Stimulated activated CD8-positive, alpha-beta memory T cell treated with anti-CD3 and anti-CD28 coated beads, Interleukin-7, amount 100 ng/mL, for 1 hour (primary cell): Measurements from ENCODE around the gene TMEM259.
A peak's percentile ranks its signal among the peaks of the same experiment; 100 is the strongest.
"Not testable (repeated sequence)": the region's sequence is repeated elsewhere in the genome, so short reads cannot be mapped to it uniquely, and the experiment has no call there.

Source experiments
- DNase-seq, 2 donors: peaks; one replicate each; pipeline ENCODE4 v3.0.0-alpha.2; 2020; ENCODE audit warnings: low read depth in 2 of 2

TMEM259 gene

DNA sequence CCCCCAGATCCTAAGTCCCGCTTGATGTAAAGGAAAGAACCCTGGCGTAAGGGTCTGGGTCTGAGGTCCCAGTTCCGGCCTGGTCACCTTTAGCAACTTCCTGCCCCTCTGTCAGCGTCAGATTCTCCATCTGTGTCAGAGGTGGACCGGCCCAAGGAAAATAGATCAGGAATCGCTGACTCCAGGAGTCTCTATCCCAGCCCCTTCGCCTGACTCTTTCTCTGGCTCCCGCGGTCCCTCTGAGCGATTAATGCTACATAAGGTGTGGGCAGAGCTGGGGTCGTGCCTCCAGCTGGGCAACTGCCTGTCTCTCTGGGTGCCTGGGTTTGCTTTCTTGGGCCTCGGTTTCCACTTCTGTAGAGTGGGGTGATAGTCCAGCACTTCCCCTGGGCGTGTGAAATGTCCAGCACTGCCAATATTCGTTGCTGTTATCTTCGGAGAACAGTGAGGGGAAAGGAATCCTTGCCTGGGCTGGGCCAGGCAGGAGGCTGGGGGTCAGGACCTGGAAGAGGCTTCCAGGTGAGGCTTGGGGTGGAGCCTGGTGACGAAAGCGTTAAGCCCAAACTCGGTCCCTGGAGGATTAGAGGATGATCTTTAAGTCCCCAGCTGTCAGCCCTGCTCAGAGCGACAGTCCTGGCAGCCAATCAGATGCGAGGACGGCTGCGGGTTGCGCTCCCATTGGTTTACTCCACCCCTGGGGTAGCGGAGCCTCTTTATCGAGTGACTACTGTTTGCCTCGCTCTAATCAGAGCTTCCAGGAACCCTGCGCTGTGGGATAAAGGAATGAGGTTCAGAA lies 19.8 kb upstream of the TMEM259 start:
- peak; percentile 78 to 80 for DNase-seq

GRCh38 chr19:1039646-1040475 lies 18.9 kb upstream of the TMEM259 start, which contains the start of gene ABCA7:
Gene ABCA7, plus strand, starts transcription at chr19:1040107. Its CDS starts 1,255 bp downstream, at chr19:1041362.
- DNase-seq: peak; percentile 99

DNA sequence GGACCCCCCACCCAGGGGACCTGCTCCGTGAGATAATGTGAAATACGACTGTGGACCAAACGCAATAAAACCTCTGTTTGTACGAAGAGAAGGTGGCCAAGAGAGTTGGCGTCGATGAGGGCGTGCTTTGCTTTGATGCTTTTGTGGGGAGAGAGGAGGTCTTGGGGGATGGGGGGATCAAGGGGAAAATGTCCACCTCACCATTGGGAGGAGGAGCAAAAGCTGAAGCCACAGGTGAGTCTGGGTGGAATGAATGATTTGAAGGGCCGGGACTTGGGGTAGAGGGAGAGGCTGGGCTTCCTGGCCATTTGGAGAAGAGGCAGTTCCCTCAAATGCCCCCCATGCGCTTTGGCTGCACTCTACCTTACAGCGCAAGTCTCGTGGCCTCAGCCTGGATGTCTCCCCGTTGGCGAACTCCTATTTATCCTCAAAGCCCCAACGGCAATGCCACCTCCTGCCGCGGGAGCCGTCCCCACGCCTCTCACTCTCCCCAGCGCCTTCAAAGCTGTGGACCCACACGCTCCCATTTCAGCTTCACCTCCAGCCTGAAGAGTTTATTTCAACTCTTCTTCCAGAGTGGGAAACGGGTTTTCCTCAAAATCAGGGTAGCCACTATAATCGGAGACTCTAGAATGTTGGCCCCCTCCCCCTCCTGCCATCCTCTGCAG lies 18.2 kb upstream of the TMEM259 start:
- no peak for DNase-seq

DNA sequence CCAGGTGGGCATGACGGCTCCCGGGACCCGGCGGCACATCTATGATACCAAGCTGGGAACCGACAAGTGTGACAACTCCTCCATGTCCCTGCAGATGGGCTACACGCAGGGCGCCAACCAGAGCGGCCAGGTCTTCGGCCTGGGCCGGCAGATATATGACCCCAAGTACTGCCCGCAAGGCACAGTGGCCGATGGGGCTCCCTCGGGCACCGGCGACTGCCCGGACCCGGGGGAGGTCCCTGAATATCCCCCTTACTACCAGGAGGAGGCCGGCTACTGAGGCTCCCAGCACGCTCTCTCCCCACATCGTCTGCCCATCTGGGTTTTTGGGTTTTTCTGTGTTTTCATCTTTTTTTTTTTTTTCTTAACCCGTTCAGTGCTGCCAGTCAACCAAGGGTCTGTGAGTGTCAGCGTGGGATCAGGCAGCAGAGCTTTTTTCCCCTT lies 16.7 kb upstream of the TMEM259 start:
- DNase-seq: no peak

GRCh38 chr19:1035998-1036621 lies 15.2 kb upstream of the TMEM259 start:
- DNase-seq: no peak

- DNase-seq: no peak
These were observed 11.4 kb upstream of the TMEM259 start for GRCh38 chr19:1032264-1032867.

DNA sequence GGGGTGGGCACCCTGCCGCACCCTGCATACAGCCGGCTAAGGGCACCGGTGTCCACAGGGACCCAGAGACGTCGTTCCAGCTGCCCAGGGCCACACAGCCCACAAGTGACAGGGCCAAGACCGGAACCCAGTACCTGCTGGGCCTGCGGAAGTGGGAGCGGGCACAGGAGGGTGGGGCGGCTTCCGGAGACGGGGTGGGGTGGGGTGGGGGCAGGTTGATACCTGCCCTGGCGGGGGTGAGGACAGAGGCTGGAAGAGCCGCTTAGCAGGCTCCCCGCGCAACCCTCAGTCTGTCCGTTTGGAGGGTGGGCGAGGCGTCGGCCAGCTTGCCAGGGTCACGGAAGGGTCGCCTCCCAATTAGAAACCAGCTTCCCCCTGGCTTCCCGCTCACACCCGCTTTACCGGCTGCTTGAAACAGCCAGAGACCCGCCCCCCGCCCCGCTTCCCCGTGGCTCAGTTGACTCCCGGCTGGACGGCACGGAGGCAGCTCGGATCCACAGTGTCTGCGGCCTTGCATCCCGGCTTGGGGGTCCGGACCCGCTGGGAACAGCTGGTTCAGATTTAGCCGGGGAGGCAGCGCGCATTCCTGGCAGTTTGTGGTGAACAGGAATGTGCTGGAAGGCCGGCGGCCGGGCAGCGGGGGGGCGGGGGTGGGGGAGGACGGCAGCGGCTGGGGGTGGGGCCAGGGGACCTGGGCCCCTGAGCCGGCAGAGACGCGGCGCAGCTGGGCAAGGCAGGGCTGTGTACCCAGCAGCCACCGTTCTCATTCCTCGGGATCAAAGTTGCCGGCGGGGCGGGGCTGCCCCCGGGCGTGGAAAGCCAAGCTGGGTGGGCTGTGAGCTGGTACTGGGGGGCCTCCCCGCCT lies 7.4 kb upstream of the TMEM259 start:
- no peak for DNase-seq

DNA sequence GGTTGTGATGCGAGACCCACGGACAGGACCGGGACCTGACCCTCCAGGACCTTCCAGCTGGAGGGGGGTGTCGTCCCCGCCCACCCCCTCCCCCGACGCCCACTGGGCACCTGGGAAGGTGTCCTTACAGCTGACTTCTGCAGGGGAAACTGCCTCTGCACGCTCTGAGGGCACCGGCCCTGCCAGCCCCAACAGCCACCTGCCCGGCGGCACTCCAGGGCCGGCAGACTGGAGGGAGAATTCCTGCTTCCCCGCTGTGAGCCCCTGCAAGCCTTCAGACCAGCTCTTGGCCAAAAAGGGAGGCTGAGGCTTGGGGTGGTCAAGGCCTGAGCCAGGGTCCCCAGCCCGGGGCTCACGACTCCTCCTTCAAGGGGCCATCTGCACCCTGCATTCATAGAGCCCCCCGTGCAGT lies 6.7 kb upstream of the TMEM259 start:
- DNase-seq: no peak

GRCh38 chr19:1026783-1027649 lies 6.1 kb upstream of the TMEM259 start:
- no peak for DNase-seq

DNA sequence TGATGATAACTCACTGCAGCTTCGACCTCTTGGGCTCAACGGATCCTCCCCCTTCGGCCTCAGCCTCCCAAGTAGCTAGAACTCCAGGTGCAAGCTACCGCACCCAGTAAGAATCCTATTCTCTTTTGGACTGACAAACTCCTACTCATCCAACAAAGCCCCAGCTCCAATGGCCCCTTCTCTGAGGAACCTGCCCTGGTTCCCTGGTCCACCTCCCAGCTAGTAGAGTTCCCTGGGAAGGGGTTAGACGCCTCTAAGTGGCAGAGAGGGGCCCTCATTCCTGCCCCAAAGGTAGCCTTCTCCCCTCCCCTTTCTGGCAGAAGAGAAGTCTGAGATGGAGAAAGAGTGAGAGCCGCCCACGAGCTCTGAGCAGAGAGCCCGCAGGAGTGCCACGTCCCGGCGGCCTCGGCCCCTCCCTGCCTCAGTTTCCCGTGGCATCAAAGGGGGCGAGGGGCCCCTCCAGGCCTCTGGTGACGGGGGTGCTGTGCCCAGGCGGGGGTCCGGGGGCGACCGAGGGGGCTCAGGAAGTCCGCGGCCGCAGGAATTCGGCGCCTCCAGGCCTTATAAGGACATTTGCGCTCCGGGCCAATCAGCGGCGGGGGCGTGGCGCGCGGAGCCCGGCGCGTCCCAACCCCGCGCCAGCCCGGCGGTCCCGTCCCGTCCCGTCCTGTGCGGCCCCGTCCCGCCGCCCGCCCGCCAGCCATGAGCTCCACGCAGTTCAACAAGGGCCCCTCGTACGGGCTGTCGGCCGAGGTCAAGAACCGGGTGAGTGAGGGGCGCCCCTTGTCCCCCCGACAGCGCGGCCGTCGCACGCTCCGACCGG lies 5.2 kb upstream of the TMEM259 start, which contains the start of gene CNN2:
Gene CNN2, plus strand, starts transcription at position 649 of the 823 bp plus-strand sequence. Its CDS starts 54 bp downstream, at position 703.
- peak in 1 of 2 donors; percentile 49 for DNase-seq

DNA sequence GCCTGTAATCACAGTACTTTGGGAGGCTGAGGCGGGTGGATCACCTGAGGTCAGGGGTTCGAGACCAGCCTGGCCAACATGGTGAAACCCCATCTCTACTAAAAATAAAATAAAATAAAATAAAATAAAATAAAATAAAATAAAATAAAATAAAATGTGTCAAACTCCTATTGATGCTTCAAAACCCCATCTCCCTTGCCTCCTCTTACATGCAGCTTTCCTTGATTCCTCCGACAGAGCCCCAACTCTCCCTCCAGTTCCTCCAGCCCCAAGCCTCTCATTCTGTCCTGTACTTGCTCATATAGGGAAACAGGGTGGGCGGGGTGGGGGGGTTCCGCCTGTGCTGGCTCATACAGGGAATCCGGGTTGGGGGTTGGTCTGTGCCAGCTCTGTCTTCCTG lies 4.2 kb upstream of the TMEM259 start:
- DNase-seq: not testable (repeated sequence)

- DNase-seq: not testable (repeated sequence)
These were observed 2.9 kb upstream of the TMEM259 start for GRCh38 chr19:1023883-1024188.

DNA sequence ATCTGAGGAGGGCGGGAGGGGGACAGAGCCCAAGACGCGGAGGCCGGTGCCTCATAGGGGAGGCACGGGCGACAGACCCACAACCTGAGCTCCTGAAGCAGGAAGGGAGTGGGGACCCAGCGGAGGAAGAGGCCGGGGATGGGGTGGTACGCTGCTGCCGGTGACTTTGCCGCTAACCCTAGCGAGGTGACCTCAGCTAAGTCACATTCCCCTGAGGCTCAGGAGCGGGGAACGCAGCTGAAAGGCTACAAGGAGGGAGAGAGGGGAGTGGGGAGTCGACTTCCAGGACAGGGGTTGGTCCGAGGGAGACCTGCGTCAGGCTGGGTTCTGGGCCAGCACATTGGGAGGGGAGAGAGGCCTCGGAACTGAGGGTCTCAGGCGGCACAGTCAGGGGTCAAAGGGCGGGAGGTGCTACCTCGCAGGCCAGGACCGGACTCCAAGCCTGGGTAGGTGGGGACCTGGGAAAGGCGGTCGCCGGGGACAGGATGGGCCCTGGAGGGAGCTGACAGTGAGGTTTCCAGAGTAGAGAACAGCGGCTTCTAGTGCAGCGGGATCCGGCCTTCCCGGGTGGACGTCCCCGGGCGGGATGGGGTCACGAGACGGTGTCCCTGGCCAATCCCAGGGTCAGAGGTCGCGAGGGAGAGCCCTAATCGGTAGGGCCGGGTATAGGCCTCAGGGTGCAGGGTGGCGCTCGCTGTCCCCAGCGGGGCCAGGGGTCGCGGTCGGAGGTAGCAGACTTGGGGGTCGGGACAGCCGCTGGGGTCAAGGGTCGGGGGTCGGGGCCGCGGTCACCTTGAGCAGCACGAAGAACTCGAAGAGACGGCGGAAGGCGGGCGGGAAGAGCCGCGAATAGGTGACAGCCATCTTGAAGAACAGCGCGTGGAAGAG lies 699 bp downstream of the TMEM259 start:
- DNase-seq: no peak

DNA sequence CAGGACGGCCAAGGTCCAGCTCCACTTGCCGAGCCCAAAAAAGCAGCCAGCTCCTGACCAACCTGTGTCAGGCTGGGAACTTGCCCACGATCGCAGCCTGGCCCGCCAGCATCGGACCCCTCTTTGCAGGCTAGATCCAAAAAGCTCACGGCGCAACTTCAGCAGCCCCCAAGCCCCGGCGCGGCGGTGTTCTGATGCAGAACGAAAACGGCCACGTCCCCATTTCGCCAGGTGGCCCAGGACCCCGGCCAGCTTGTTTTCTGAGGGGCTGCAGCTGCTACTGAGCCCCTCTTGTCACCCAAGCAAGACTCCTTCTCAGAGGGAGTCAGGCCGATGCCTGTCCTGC lies 1.3 kb downstream of the TMEM259 start:
- DNase-seq: no peak

GRCh38 chr19:1018932-1019615 lies 1.8 kb downstream of the TMEM259 start:
- DNase-seq: no peak

DNA sequence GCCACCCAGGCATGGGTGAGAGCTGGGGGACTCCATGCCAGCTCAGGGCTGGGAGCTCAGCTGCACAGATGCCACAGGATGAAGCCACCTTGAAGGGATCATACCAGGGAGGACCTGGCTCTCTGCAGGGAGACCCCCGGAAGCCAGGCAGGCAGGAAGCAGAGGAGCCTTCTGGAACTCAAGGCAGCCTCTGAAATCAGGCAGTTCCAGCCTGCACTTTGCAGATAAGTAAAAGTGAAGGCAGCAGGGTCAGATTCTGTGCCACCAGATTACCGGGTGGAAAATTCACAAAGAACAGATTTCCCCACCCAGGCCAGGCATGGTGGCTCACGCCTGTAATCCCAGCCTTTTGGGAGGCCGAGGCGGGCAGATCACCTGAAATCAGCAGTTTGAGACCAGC lies 2.5 kb downstream of the TMEM259 start:
- DNase-seq: no peak

GRCh38 chr19:1017906-1018305 lies 3.0 kb downstream of the TMEM259 start:
- DNase-seq: no peak
